Islet of Langerhans (tissue), 1 donor: ENCODE results near the gene EEF2KMT.
"Not testable (repeated sequence)": the region's sequence is repeated elsewhere in the genome, so short reads cannot be mapped to it uniquely, and the experiment has no call there.

ENCODE experiments used
- FAIRE-seq: peaks from one replicate; lab custom pipeline; 2011; peaks lifted over from hg19 to GRCh38; lab: Jason Lieb, UNC

EEF2KMT gene

DNA sequence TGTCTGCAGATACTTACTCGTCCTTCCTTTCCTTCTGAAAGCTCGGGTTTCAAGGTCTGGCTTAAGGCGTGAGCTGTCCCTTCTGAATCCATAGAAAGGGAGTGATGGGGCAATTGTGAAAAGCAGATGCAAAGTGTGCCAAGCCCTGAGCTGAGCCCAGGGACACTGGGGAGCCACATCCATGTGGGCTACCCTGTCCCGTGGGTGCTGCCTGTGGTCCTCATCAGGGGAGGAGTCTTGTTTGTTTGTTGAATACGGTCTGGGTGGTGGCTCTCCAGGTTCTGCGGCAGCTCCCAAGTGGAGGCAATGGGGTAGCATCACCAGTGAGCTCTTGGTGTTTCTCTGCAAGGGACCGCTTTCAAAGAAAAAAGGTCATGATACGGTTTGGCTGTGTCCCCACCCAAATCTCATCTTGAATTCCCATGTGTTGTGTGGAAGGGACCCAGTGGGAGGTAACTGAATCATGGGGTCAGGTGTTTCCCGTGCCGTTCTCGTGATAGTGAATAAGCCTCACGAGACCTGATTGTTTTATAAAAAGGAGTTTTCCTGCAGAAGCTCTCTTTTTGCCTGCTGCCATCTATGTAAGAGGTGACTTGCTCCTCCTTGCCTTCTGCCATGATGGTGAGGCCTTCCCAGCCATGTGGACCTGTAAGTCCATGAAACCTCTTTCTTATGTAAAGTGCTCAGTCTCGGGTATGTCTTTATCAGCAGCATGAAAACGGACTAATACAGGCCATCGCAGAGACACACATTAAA is 27.0 kb downstream of the EEF2KMT start:
- FAIRE-seq = no peak

DNA sequence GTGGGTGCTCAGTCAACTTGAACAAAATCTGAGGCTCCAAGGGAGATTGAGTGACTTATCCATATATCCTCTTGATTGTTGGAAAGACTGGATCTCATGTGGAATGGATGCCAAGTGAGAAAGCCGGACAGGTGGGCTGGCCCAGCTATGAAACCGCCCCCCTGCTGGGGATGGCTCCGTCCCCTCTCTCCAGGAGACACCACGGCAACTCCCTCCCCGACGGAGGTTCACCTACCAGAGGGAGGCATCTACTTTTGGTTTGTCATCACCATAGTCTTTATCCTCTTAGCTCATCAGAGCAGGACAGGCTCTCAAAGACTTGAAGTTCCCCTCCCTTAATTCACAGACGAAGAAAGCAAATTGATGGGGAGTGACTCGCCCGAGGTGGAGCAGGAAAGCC is 27.7 kb downstream of the EEF2KMT start:
- no peak for FAIRE-seq

DNA sequence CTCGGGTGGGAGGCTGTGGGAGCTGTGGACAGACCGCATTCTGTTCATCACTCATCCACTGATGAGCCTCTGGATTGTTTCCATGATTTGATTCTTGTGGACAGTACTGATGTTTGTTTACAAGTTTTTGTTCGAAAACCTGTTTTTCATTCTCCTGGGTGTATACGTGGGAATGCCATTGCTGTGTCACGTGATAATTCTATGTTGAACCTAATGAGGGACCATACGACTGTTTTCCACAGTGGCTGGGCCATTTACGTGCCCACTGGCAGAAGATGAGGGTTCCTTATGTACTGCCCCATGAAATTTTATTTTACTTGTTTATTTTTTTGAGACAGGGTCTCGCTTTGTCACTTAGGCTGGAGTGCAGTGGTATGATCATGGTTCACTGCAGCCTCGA is 28.5 kb downstream of the EEF2KMT start:
- FAIRE-seq = no peak

DNA sequence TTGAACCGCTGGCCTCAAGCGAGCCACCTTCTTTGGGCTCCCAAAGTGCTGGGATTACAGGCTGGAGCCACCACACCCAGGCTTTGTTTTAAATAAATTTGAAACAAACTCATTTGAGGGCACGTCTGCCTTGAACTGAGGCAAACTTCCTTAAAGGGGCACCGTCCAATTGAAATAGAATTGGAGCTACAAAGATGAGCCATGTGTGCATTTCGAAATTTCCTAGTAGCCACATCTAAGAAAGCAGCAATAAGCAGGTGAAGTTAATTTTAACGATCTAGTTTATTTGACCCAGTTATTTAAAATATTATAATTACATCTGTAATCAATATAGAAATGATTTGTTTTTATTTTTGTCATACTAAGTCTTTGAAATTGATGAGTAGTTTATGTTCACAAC is 31.1 kb downstream of the EEF2KMT start:
- no peak for FAIRE-seq

DNA sequence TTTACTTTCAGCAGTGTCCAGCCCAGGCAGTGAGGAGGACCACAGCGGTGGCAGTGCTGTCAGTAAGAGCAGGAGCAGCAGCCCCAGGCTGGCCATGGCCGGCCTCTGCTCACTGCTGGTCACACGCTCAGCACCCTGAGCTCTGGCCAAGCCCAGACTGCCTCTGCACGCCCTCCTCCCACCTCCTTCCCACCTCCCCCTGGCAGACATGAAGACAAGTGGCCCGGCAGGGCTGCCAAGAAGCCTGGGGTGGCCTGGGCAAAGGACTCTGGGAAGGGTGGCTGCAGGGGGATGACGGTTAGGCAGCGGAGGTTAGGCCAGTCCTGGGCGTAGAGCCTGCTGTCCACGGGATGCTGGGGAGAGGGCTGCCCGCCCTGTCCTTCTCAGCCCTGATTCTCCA is 31.8 kb downstream of the EEF2KMT start, which contains the start of gene C16orf89:
C16orf89 (minus strand) TSS at position 144 of the 400 bp plus-strand sequence; CDS start at position 96, 48 bp downstream.
- no peak for FAIRE-seq

DNA sequence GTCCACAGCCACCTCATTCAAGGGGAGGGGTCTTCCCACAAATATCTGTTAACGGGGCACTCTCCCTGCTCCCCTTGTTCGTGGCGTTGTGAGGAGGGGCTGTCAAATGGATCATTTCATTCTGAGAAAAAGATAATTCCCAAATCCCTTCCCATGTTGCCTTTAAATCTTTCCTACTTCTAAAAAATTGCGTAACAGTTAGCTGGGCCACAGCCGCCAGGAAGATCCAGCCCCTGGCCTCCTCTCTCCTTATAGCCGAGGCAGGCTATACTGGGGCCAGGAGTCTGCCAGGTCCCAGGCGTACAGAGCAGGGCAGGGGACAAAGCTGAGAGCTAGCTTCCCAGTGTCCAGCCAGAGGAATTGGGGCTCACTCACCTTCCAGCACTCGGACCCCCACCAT is 32.3 kb downstream of the EEF2KMT start:
- no peak for FAIRE-seq

DNA sequence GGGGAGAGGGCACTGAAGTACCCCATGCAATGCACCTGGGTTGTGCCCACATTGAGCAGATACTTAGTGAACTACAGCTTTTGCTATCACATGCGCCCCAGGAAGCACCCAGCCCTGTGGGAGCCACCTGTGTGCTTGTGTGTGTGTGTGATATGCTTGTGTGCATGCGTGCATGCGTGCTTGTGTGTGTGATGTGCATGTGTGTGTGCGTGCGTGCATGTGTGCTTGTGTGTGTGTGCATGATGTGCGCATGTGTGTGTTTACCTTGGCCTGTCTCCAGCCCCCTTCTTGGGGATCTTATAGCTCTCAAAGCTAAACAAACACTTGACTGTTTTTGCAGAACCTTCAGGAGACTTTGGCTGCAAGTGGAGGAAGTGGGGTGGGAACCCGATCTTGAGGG is 32.7 kb downstream of the EEF2KMT start:
- no peak for FAIRE-seq

DNA sequence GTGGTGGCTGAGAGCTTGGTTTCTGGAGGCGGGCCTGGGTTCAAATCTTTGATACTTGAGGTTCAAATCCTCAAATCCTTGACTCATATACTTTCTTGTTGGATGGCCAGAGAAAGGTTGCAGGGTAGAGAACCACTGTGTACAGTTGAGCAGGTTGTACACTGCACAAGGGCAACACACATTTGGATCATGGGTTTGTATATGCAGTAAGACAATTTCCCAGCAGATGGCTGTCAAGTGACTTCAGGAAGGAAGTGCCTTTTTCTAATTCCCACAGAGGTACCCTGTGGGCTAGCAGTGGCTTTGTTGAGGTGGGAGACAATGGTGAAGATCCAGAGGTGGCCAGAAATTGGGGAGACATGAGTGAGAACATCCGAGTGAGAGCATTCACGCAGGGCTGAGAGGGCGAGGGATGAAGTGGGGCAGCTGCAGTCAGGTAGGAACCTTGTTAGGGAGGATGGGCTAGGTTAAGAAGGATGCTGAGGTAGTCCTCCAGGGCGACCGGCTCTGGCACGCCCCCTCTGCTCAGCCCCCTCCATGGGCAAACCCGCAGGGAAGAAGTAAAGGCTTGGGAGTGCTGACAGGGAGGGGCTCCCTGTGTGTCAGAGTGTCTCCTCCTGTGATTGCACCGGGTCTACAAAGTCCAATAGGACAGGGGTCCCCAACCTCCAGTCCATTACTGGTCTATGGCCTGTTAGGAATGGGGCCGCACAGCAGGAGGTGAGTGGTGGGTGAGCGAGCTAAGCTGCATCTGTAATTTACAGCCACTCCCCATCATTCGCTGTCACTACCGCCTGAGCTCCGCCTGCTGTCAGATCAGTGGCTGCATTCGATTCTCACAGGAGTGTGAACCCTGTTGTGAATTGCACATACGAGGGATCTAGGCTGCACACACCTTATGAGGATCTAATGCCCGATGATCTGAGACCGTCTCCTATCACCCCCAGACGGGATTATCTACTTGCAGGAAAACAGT is 34.5 kb downstream of the EEF2KMT start:
- FAIRE-seq = no peak

DNA sequence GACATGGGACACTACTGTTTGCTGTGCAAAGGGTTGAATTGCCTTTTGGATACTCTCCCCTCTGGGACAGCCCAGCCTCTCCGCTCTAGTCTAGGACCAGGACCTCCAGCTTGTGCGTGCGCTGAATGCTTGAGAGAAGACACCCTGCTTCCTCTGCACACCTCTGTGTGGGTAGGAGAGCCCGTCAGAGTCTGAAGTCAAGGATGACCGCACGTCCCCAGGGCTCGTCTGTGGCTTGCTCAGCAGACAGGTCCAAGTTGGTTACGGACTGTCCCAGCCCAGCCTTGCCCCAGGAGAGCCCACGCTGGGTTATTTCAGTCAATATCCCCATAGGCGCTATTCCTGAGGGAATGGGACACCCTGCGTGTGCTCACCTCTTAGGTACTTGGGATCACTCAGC is 35.5 kb downstream of the EEF2KMT start:
- FAIRE-seq = no peak

DNA sequence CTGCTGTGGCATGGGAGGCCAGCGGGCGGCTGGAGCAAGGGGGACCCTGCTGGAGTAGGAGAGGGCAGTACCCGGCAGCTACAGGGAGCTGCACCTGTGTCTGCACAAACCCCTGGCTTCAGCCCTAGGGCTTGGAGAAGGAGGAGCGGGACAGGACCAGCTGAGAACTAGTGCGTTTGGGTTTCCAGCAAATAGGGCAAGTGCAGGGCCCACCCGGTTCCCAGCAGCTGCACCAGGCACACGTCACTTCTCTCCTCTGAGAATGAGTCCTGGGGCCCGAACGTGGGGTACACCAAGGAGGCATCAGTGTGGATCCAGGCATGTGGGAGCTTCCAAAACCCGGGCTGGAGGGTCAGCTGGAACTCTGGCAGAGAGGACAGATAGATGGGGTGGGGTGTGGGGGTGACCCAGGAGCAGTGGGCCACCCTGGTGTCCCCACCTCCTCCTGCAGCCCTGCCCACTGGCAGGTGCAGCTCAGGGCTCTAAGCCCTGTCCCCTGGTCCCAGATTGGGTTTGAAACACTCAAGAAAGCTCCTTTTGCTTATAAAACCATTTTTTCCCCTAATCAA is 37.4 kb downstream of the EEF2KMT start:
- no peak for FAIRE-seq

DNA sequence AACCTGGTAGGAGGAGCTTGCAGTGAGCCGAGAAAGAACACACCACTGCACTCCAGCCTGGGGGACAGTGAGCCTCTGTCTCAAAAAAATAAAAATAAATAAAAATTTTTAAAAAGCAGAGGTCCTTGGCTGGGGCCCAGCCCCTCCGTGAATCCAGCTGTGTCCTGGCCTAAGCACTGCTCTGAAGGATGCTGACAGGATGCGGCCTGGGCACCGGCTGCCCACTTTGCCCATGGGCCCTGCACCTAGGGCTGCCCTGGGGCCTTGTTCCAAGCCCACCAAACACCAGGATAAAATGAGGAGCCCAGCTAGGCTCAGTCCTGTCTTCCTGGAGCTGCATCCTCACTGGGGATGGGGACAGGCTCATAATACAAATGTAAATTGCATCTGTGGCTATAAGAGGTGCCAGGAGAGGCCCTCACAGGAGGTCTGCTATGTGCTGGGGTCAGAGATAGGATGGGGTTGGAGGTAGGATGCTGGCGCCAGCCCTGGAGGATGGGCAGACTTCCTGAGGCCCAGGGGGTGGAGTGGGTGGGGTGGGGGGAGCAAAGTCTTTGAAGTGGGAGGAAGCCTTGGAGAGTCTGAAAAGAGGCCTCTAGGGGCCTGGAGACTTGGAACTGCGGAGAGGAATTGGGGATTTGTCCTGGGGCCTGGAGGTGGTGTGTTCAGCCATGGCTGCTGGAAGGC is 38.1 kb downstream of the EEF2KMT start:
- FAIRE-seq = no peak

DNA sequence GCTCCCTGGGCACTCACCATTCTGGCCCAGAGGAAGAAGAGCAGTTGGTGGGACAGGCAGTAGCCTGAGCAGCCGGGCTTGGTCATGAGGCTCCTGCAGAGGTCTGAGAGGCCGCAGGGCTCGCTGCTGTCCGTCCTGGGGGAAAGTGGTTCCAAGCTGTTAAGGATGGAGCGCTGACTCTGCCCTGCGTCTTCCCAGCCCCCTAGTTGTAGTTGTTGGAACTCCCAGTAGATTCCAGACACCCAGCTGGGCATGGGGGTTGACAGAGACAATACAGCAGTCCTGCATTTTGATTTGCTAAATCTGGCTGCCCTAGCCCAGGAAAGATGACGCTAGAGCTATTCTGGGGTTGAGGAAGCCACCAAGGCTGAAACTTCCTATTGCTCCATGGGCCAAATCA is 39.1 kb downstream of the EEF2KMT start:
- FAIRE-seq = no peak

DNA sequence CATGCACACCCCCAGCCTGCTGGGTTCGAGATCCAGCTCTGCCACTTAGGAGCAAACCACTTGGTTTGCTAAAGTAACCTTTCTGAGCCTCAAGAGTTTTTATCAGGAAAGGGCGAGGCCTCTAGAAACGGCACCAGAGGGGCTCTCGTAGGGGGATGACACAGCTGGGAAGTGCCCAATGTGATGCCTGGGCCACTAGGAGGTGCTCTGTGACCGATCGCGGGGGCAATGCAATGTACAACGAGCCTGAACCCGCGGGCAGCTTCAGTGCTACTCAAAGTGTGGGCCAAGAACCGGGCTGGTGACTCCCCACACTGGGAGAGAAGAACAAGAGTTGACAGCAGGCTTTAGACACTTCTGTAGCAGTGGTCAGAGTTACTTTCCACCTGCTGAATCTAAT is 41.2 kb downstream of the EEF2KMT start:
- no peak for FAIRE-seq

DNA sequence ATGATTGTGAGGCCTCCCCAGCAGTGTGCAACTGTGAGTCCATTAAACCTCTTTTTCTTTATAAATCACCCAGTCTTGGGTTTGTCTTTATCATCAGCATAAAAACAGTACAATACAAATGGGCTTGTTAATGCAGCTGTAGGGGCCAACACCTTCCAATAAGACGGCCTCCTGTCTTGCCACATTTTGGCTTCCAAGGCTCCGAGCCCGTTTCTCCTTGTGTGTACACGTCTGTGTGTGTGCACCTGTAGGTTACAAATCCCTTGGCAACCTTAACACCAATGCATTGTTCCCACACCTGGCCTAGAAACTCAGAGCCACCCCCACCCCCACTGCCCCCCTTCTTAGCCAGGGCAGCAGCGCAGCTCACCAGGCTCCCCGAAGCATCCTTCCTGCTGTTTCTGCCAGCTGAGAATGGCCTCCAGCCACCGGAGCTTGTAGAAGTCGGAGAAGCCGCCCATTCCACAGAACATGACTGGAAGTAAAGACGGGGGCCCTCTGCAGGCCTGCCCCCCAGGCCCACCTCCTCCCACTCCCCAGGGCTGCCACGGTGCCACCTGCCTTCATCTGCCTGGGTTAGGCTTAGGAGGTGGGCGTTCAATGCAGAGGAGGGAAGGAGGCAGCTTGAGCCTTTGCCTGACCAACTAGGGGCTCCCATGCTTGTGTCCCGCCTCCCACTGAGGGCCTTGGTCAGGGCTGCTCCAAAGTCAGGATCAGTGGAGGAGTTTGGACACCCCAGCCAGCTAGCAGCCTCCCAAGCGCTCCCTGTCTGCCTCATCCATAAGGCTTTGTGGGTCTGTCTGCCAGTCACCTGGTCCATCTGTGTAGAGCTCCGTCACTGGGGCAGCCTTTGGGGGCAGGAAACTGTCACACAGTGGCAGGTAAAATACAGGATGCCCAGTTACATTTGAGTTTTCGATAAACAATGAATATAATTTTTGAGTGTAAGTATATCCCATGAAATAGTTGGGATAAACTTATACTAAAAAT is 42.4 kb downstream of the EEF2KMT start:
- no peak for FAIRE-seq

DNA sequence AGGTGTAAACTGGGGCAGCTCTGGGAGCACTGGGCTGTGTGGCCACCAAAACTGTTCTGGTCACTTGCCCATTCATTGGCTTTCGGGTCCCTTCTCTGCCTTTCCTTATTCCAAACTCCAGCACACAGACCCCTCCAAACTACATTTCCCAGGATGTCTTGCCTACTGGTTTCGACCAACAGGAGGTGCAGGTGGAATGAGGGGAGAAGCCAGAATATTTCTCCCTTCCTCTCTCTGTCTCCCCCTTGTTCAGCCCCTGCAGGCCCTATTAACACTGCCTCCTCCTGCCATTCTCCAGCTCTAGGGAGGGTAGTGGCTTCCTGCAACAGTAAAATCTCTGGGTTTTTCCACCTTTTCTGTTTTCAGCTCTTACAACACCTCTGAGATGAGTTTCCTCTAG is 50.7 kb downstream of the EEF2KMT start:
- no peak for FAIRE-seq

DNA sequence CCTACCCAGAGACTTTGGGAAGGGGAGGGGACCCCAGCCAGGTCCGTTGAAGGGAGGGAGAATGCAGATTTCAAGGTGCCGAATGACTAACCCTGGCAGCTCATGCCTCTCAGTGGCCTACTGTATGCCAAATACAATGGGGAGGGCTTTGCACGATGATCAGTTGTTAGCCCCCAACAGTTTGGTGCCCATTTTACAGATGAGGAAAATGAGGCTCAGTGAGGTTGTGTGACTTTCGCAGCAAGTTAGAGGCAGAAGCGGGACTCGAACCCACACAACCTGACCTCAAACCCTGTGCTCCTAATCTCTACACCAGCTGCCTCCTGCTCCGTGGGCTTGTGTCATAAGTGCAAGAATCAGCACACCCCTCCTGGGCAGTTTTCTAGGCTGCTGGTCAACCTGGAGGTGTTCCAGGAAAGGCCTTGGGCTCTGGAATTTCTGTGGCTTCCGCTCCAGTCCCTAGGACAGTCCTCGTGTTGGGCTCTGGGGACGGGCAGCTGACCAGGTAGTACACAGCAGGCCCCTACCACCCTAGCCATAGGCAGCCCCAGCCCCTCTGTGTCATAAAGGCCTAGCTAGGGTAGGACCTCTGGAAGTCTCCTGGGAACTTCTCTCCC is 52.0 kb downstream of the EEF2KMT start:
- no peak for FAIRE-seq

DNA sequence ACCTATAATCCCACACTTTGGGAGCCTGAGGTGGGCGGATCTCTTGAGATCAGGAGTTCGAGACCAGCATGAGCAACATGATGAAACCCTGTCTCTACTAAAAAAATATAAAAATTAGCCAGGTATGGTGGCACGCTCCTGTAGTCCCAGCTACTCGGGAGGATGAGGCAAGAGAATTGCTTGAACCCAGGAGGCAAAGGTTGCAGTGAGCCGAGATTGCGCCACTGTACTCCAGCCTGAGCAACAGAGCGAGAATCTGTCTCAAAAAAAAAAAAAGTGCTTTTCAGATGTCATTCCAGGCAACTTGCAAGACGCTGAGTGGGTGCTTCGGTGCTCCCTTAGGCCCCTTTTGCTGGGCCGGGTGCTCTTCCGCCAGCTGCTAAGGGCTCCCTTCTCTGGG is 53.0 kb downstream of the EEF2KMT start:
- not testable (repeated sequence) for FAIRE-seq

DNA sequence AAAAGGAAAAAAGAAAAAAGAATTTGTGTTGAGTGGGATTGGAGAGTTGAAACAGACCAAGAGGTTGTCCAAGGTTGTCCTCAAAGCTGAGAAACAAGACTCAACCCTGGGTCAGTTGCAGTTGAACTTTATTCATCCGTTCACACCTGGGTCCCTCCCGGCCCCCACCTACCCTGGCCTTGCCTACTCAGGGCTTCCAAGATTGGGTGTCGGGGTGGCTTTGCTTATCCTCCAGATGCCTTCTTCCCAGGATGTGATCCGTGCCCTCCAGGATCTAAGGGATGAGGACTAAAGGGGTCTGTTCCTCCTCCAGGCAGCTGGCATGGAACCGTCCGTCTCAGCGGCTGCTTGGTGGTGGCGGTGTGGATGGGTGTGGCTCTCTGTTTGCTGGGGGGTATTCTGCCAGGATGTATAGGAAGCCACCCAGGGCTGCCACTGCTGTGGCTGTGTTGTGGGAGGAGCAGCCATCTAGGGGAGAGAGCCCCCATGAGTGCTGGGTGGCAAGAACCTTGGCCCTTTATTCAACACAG is 53.5 kb downstream of the EEF2KMT start:
- FAIRE-seq = no peak

DNA sequence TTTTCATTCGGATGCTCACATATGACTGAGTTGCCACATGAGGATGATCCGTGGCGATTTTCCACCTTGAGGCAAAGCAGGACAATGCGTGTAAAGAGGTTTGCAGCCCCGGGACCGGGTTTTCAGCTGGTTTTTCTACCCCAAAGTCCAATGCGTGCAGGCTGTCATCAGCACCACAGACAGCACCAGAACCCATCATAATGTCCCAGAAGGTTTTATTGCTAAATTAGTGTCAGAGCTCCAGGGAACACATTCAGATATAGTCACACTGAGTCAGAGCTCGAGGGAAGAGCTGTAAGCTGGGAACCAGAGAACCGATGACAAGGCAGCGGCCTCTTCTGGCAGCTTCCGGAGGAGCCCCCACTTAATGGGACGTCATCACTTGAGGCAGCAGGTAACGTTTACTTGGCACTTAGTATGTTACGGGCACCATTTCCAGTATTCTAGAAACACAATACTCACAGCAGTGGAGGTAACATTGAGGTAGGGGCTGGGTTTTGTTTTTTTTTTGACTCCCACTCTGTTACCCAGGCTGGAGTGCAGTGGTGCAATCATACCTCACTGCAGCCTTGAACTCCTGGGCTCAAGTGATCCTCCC is 54.9 kb downstream of the EEF2KMT start:
- no peak for FAIRE-seq

DNA sequence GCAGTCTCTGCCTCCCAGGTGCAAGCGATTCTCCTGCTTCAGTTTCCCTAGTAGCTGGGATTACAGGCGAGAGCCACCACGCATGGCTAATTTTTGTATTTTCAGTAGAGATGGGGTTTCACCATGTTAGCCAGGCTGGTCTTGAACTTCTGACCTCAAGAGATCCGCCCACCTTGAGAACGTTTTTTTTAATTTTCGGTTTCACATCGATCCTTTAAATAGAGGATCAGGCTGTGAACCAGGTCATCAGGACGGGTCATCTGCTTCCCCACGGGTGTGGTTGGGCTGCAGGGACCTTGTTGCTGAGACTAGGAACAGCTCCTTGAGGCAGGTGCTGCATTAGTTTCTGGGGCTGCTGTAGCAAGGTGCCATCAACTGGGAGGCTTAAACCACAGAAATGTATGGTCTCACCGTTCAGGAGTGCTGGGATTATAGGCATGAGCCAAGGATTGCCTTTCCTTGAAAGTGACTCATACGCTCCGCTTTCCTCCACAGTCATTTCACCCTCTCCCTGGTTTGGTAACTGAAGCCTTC is 55.9 kb downstream of the EEF2KMT start:
- FAIRE-seq = no peak
